Nephron progenitor cell (in vitro differentiated cells): ENCODE data around the gene AASS.
"Not testable (repeated sequence)": the region's sequence is repeated elsewhere in the genome, so short reads cannot be mapped to it uniquely, and the experiment has no call there.

Experiments used
- DNase-seq: peaks from one replicate; pipeline ENCODE4 v3.0.0; 2021
- H3K27ac Mint-ChIP-seq: 2 replicates; pipeline ENCODE4 v1.8.0; 2021; ENCODE audit warnings: mild to moderate bottlenecking, moderate library complexity, mixed read lengths
- H3K27me3 Mint-ChIP-seq: 2 replicates; pipeline ENCODE4 v1.8.0; 2021; ENCODE audit warnings: mild to moderate bottlenecking, low read depth, mixed read lengths; ENCODE audit not compliant: poor library complexity
- H3K36me3 Mint-ChIP-seq: 2 replicates; pipeline ENCODE4 v1.8.0; 2021; ENCODE audit warnings: low read depth, mixed read lengths
- H3K4me1 Mint-ChIP-seq: 2 replicates; pipeline ENCODE4 v1.8.0; 2021; ENCODE audit warnings: mixed read lengths
- H3K4me3 Mint-ChIP-seq: 2 replicates; pipeline ENCODE4 v1.8.0; 2021; ENCODE audit warnings: mild to moderate bottlenecking, moderate library complexity, mixed read lengths
- H3K9me3 Mint-ChIP-seq: 2 replicates; pipeline ENCODE4 v1.8.0; 2021; ENCODE audit warnings: mild to moderate bottlenecking, moderate library complexity, mixed read lengths
- TF ChIP-seq, protein P1 (sequence below): fragments of 200-600 bp; sonication (generic); IDR thresholded peaks from 2 replicates; pipeline ENCODE4 v1.5.0; 2021; ENCODE audit warnings: antibody characterized with exemption

The AASS gene

DNA sequence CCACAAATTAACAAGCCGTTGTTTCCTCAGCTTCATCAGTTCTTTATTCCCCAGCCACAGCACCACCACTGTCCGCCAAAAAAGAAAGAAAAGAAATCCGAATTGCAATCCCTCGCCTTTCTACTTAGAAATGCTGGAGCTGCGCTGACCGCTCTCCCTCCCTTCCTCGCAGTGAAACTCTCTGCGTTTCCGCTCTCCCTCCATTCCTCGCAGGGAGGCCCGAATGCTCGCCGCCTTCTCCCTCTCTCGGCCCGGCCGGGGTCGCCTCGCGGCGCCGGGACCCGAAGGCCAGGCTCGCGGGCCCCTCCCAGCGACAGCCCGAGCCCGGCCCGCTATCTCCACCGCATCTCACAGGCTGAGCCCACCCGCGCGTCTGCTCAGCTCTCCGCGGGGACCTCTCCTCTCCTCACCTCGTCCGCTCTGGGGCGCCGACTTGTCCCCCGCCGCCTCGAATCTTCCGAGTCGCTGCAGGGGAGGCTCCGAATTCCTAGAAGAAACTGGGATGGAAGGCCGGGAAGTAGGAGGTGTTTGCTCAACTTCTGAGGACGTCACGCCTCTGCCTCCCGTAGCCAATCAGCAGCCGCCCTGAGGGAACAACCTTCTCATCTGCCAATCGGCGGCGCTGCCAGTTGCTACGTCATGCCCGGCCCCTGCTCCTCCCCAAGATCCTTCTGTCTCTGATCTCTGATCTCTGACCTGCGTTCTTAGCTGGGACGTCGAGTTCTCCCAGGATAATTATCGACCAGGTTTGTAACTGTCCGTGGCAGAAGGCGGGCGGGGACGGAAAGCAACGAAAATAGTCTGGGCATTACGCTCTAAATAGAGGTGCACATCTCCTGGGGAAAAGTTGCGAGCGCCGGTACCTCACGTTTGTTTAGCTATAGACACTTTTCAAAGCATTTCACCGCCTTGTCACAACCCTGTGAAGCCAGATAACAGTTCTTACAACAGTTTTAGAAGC lies at the start of gene AASS:
AASS (minus strand) TSS at position 499 of the 961 bp plus-strand sequence. CDS start 10,523 bp downstream, outside the sequence.
- peak; percentile 96 for DNase-seq
- H3K27me3 Mint-ChIP-seq, result peaks cover 8% of the 10 kb centered on the region
- H3K4me3 Mint-ChIP-seq, result peak within 1 kb of the TSS; percentile 100
- H3K4me1 Mint-ChIP-seq, result peaks cover 36% of the 10 kb centered on the region
- TF ChIP-seq, protein P1, sequence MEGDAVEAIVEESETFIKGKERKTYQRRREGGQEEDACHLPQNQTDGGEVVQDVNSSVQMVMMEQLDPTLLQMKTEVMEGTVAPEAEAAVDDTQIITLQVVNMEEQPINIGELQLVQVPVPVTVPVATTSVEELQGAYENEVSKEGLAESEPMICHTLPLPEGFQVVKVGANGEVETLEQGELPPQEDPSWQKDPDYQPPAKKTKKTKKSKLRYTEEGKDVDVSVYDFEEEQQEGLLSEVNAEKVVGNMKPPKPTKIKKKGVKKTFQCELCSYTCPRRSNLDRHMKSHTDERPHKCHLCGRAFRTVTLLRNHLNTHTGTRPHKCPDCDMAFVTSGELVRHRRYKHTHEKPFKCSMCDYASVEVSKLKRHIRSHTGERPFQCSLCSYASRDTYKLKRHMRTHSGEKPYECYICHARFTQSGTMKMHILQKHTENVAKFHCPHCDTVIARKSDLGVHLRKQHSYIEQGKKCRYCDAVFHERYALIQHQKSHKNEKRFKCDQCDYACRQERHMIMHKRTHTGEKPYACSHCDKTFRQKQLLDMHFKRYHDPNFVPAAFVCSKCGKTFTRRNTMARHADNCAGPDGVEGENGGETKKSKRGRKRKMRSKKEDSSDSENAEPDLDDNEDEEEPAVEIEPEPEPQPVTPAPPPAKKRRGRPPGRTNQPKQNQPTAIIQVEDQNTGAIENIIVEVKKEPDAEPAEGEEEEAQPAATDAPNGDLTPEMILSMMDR, result no peak
- H3K36me3 Mint-ChIP-seq, result peaks cover 8% of the 10 kb centered on the region
- peak within 1 kb of the TSS; percentile 100 for H3K27ac Mint-ChIP-seq
- no peaks in the 10 kb centered on the region for H3K9me3 Mint-ChIP-seq

DNA sequence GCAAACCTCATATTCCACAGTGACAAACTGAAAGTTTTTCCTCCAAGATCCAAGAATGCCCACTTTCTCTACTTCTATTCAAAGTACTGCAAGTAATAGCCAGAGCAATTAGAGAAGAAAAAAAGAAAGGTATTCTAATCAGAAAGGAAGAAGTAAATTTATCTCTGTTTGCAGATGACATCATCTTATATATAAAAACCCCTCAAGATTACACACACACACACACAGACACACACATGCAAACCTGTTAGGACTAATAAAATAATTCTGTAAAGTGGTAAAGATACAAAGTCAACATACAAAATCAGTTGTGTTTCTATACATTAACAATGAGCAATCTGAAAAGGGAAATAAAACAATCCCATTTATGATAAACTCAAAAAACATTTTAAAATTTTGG lies 44.7 kb upstream of the AASS start:
- DNase-seq, result no peak
- peaks cover 7% of the 10 kb centered on the region for H3K9me3 Mint-ChIP-seq
- TF ChIP-seq, protein P1, result no peak
- H3K4me3 Mint-ChIP-seq, result no peak overlapping the region
- no peak overlapping the region for H3K27ac Mint-ChIP-seq
- no peaks in the 10 kb centered on the region for H3K4me1 Mint-ChIP-seq
- no peaks in the 10 kb centered on the region for H3K27me3 Mint-ChIP-seq
- H3K36me3 Mint-ChIP-seq, result no peaks in the 10 kb centered on the region

DNA sequence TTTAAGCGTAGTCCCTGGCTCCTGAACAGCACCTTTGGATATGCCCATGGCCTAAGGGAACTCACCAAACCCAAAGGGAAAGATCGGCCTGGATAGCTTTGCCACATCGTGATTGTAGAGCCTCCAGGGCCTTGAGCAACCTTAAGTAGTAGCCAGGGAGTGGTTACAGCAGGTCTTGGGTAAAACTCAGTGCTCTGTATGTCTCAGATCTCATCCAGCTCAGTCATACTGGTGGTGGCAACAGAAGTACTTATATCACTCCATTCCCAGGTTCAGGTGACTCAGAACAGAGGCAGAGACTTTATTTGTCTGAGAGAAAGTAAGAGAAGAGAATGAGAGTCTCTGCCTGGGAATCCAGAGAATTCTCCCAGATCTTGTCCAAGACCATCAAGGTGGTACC lies 39.1 kb upstream of the AASS start:
- no peaks in the 10 kb centered on the region for H3K36me3 Mint-ChIP-seq
- H3K4me1 Mint-ChIP-seq, result no peaks in the 10 kb centered on the region
- H3K4me3 Mint-ChIP-seq, result no peak overlapping the region
- no peak overlapping the region for H3K27ac Mint-ChIP-seq
- H3K27me3 Mint-ChIP-seq, result no peaks in the 10 kb centered on the region
- TF ChIP-seq, protein P1, result no peak
- DNase-seq, result no peak
- H3K9me3 Mint-ChIP-seq, result no peaks in the 10 kb centered on the region

DNA sequence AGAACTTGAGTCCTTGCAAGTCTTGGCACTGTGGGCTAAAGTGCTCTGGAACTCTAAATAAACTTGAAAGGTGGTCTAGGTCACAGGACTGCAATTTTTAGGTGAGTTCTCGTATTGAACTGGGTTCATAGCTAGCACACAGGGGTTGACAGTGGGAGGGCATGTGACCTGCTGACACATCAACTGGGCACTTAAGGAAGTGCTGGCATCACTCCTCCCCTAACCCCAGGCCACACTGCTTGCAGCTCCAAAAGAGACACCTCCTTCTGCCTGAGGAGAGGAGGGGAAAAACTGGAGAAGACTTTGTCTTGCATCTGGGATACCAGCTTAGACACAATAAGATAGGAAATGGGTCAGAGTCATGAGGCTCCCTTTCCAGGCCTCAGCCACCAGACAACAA lies 38.0 kb upstream of the AASS start:
- TF ChIP-seq, protein P1, result no peak
- Mint-ChIP-seq H3K9me3 (no peaks in the 10 kb centered on the region), H3K27ac (no peak overlapping the region), H3K4me3 (no peak overlapping the region), H3K36me3 (no peaks in the 10 kb centered on the region), H3K4me1 (no peaks in the 10 kb centered on the region), H3K27me3 (no peaks in the 10 kb centered on the region)
- DNase-seq, result no peak

GRCh38 chr7:122172144-122172543 lies 28.1 kb upstream of the AASS start:
- H3K36me3 Mint-ChIP-seq, H3K27ac Mint-ChIP-seq, DNase-seq, H3K9me3 Mint-ChIP-seq, H3K4me3 Mint-ChIP-seq, H3K27me3 Mint-ChIP-seq, H3K4me1 Mint-ChIP-seq: not testable (repeated sequence)

DNA sequence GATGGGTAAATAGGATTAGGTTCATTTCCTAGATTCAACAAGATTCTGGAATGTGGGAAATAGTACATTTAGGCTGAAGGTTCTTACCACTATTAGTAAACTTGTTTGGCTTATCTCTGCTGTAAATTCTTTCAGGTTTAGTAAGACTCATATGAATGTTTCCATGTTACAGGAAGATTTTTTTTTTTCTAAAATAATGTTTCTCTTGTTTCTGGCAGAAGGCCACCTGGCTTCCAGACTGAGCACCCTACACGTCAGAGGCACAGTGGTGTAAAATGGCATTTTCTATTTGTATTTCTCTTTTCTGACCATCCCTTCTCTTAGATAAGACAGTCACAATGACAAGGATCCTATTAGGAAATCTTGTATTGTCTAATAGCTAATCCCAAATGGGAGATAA lies 22.7 kb upstream of the AASS start:
- TF ChIP-seq, protein P1, result no peak
- H3K4me1 Mint-ChIP-seq, result no peaks in the 10 kb centered on the region
- H3K9me3 Mint-ChIP-seq, result no peaks in the 10 kb centered on the region
- no peaks in the 10 kb centered on the region for H3K27me3 Mint-ChIP-seq
- no peak overlapping the region for H3K27ac Mint-ChIP-seq
- H3K36me3 Mint-ChIP-seq, result no peaks in the 10 kb centered on the region
- DNase-seq, result no peak
- no peak overlapping the region for H3K4me3 Mint-ChIP-seq
